GM19035 (cell line): ENCODE data around the gene EFCAB8.
"Not testable (repeated sequence)": the region's sequence is repeated elsewhere in the genome, so short reads cannot be mapped to it uniquely, and the experiment has no call there.

Experiments used
- ATAC-seq: cut with Tn5 transposase; IDR thresholded peaks from one replicate; pipeline ENCODE4 v1.9.1; 2021; ENCODE audit not compliant: unreplicated experiment

EFCAB8 gene

GRCh38 chr20:32839982-32840285 lies 18.8 kb upstream of the EFCAB8 start:
- ATAC-seq: no peak

DNA sequence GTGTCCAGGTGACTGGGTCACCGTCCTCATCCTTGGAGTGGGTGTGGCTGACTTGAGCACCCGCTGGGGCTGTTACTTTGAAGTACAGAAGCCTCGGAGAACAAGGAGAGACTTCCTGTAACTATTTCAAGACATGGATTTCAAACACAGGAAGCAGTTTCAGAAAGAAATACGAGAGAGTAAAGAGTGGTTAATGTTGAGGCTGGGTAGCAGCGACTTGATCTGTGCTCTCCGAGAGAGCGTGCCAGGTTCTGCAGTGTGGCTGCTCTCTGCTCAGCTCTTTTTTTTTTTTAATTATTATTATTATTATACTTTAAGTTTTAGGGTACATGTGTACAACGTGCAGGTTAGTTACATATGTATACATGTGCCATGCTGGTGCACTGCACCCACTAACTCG lies 17.5 kb upstream of the EFCAB8 start:
- ATAC-seq: no peak

DNA sequence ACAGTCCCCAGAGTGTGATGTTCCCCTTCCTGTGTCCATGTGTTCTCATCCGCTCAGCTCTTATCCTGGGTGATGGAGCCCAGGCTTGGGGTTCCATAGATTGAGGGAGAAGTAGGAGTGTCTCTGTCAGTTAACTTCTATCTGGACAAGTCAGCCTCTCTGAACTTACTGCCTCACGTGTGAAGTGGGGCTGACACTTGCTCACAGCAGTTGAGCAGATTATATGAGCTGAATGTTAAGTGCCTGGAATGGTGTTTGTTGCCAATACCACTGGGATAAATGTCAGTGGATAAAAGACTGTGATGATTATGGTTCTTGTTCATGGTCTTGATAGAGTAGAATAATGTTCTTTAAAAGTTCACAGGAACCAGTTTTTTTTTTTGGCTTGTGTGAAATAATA lies 17.1 kb upstream of the EFCAB8 start:
- no peak for ATAC-seq

DNA sequence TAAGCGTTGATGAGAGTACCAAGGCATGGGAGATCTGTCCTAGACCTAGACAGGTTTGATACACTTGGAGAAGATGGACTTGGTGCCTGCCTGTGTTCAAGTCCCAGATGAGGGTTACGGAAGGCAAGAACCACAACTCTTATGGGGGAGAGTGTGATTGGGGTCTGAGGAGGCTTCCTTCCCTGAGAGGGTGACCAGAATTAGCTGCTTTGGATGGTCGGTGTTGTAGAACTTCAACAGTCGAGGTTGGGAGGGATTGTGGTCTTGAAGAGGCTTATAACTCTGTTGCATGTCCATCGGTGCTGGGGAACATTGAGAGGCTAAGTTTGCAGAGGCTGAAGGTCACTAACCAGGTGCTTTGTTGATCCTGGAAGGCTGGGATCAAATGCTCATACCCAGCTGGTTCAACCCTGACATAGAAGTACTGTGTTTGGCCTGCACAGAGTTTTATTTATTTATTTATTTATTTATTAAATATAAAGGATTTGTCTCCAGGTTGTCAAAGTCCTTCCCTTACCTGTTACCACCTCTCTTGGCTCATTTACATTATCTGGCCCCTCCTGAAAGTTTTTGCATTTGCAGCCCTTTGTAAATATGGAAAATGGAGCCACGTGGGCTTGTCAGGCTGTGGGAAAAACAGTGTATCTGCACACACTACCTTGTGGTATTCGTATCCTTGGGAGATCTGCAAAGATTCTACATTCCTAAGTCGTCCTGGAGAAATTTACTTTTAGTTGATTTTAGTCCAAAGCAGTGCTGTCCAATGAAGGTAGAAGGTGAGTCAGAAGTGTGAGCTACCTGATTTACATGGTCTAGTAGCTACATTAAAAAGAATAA lies 15.8 kb upstream of the EFCAB8 start:
- no peak for ATAC-seq

GRCh38 chr20:32845786-32846185 lies 12.9 kb upstream of the EFCAB8 start:
- no peak for ATAC-seq

GRCh38 chr20:32846852-32847251 lies 11.9 kb upstream of the EFCAB8 start:
- no peak for ATAC-seq

- ATAC-seq: no peak
Measured at GRCh38 chr20:32847964-32848363, 10.8 kb upstream of the EFCAB8 start.

DNA sequence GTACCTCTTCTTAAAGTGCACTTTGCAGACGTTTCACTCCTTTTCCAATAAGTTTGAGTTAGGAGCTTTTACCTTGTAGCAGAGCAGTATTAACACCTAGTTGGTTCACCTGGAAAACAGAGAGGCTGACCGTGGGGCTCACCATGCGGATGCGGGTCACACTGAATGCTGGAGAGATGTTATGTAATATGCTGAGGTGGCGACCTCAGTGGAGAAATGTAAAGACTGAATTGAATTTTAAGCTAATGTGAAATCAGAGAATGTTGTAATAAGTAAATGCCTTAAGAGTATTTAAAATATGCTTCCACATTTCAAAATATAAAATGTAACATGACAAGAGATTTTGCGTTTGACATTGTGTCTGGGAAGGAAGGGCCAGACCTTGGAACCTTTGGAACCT lies 9.9 kb upstream of the EFCAB8 start:
- no peak for ATAC-seq

DNA sequence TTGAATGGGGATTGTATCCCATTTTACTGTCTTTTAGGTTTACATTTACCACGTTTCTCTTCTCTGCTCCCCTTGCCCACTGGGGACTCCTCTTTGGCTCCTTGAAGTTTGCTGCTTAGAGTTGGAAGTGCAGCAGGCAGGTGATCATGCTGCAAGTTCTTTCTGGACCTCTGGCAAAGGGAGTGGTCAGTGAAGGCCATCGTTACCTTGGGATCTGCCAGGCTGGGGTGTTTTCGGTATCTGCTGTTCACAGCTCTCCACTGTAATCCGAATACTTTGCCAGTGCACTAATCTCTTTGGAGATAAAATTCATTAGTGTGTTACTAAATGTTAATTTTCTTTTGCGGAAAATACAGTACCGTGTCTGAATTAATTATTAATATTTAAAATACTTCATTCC lies 9.1 kb upstream of the EFCAB8 start:
- ATAC-seq: no peak

- no peak for ATAC-seq
Measured at GRCh38 chr20:32855387-32855786, 3.3 kb upstream of the EFCAB8 start.

DNA sequence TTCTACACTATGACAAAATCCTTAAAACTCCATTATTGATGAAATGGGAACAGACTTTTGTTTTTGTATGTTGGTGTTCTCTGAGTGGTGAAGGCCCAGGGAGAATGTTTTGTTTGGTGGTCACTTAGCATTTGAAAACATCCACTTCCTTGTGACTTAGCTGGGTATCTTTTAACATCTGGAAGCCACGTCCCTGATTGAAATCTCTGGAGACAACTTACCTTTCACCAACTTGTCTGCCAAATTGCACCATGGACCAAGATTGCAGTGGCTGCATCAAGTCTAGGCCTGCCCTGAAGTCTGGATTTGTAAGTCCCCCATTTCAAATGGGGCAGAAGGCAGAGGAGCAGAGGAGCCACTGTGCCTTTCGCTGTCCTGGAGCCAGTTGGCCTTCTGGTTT lies 534 bp upstream of the EFCAB8 start:
- ATAC-seq: no peak

GRCh38 chr20:32861446-32861845 lies 2.7 kb downstream of the EFCAB8 start:
- no peak for ATAC-seq

DNA sequence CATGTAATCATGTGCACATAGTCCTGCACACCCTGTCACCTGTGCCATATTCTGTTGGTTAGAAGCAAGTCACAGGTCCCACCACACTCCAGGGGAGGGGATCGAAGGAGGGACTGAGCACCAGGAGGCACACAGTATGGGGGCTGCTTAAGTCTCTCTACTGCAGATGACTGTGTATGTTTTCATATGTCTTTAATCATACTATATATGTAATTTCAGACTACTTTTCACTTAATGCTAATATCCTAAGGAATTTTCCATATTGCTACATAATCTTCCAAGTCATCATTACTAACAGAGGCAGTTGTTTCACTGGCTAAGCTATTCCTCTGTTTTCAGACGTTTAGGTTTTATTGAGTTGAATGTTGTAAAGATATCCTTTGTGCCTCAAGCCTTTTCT lies 10.8 kb downstream of the EFCAB8 start:
- no peak for ATAC-seq

DNA sequence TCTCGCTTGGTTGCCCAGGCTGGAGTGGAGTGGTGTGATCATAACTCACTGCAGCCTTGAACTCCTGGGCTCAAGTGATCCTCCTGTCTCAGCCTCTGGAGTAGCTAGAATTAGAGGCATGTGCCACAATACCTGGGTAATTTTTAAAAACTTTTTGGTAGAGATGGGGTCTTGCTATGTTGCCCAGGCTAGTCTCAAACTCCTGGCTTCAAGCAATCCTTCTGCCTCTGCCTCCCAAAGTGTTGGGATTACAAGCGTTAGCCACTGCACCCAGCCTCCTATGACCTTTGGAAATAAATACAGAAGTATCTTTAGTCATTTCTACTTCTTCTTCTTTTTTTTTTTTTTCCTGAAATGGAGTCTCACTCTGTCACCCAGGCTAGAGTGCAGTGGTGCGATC lies 11.8 kb downstream of the EFCAB8 start:
- ATAC-seq: not testable (repeated sequence)

DNA sequence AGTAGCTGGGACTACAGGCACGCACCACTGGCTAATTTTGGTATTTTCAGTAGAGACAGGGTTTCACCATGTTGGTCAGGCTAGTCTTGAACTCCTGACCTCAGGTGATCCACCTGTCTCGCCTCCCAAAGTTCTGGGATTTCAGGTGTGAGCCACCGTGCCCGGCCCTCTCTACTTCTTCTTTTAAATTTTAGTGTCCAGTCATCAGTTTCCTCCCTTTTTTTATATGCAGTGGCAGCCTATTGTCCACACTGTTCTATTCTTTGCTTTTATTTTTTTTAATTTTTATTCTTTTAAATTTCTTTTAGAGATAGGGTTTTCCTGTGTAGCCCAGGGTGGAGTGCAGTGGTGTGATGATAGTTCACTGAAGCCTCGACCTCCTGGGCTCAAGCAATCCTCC lies 12.3 kb downstream of the EFCAB8 start:
- ATAC-seq: no peak

GRCh38 chr20:32871627-32872160 lies 13.0 kb downstream of the EFCAB8 start:
- ATAC-seq: no peak

DNA sequence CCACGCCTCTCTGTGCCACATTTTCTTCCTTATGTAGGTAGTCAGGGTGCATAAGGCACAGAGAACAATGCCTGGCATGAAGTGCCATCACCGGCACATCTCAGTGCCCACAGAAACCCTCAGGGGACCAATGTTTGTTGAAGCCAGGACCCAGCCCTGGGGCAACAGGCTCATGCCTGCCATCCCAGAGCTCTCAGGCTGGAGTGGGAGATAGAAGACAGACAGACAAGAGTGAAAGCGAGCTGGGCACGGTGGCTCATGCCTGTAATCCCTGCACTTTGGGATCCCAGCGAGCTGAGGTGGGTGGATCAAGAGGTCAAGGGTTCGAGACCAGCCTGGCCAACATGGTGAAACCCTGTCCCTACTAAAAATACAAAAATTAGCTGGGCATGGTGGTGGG lies 13.5 kb downstream of the EFCAB8 start:
- ATAC-seq: no peak

GRCh38 chr20:32875673-32876072 lies 16.9 kb downstream of the EFCAB8 start:
- no peak for ATAC-seq

GRCh38 chr20:32877507-32877906 lies 18.8 kb downstream of the EFCAB8 start:
- ATAC-seq: no peak

DNA sequence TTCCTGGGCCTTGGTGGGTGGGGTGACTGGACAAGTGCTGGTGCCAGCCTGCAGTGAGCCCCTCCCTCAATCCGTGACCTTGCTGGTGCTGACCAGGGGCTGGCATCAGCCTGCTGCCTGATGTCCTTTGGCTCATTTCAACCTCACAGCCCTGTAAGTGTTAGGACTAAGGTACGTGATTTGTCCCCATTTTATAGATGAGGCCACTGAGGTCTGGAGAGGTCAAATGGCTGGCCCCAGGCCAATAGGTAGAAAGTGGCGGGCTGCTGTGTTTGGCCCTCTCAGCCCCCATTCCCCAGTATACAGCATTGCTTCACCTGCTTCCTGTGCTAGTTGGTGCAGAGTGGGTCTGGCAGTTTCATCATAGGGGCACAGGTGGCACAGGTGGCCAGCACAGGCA lies 20.1 kb downstream of the EFCAB8 start:
- no peak for ATAC-seq

- ATAC-seq: no peak
Measured at GRCh38 chr20:32879538-32879937, 20.8 kb downstream of the EFCAB8 start.

DNA sequence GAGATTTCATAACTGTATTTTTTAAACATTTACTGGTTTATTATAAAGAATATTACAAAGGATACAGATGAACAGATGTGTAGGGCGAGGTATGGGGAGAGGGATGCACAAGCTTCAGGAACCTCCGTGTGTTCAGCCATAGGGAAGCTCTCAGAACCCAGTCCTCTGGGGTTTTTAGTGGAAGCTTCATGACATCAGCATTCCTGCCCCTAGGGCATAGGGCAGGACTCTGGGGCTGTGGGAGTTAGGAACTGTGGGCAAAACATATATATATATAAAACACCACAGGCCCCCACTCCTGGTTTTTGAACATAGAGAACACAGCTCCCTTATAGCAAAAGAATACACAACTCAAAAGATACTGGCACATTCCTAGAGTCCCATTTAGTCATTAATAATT lies 21.9 kb downstream of the EFCAB8 start:
- no peak for ATAC-seq

DNA sequence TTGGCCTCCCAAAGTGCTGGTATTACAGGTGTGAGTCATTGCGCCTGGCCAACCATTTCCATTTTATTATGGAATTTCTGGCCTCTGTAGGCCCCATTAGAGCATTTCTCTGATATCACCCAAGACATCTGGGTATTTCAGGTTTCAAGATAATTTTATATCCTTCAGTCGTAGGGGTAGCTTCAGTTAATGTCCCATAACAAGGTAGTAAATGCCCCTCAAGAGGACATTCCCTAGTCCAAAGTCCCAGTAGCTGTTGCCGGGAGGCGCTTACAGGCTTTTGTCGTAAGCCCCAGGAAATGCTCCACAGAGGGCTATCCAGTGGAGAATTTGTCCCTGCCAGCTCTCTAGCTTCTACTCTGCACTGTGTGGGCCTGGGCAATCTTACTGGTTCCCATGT lies 24.4 kb downstream of the EFCAB8 start:
- no peak for ATAC-seq
